OCI-M1 (cell line): ENCODE results near the gene ISG15.

Experiments used
- DNase-seq: peaks from one replicate; lab custom pipeline; 2025; lab: John Stamatoyannopoulos, UW

Gene ISG15

GRCh38 chr1:1061682-1062345 lies 48.5 kb downstream of the ISG15 start:
- peak; percentile 64 for DNase-seq

- DNase-seq, result peak; percentile 76
These were observed 49.3 kb downstream of the ISG15 start for GRCh38 chr1:1062348-1063163.

GRCh38 chr1:1063261-1063944 lies 50.1 kb downstream of the ISG15 start:
- no peak for DNase-seq
